Right lobe of liver (tissue), 6 donors: ENCODE measurements around the gene RPL28. TPM values are rescaled to one million over a fixed set of nuclear protein-coding genes. Genes with fewer than 3 reads are reported as not detected.
"Not testable (repeated sequence)": the region's sequence is repeated elsewhere in the genome, so short reads cannot be mapped to it uniquely, and the experiment has no call there.

Experiments used
- ATAC-seq, 4 donors: fragments of 200-7000 bp; cut with Tn5 transposase; one replicate each; pipeline ENCODE4 v1.9.1; 2020; ENCODE audit warnings: mild to moderate bottlenecking in 4 of 4, moderate library complexity in 4 of 4
- DNase-seq, 3 donors: peaks; one replicate each; pipeline ENCODE4 v3.0.0-alpha.2; 2020
- H3K27ac ChIP-seq, 3 donors: fragments of 200-600 bp; one replicate each; pipeline ENCODE4 v1.8.0; 2022
- H3K27me3 ChIP-seq, 2 donors: fragments of 200-600 bp; one replicate each; pipeline ENCODE4 v1.8.0; 2022
- H3K36me3 ChIP-seq, 4 donors: fragments of 200-600 bp; sonication (generic) in 1 of 4; one replicate each; pipeline versions ENCODE4 v1.5.1 to v1.8.0; 2017 to 2022; ENCODE audit warnings: control low read depth in 1 of 4
- H3K4me1 ChIP-seq, 4 donors: fragments of 200-600 bp; sonication (generic) in 1 of 4; one replicate each; pipeline versions ENCODE4 v1.5.1 to v1.8.0; 2017 to 2022; ENCODE audit warnings: control low read depth in 1 of 4
- H3K4me3 ChIP-seq, 3 donors: fragments of 200-600 bp; one replicate each; pipeline ENCODE4 v1.8.0; 2022
- H3K9me3 ChIP-seq, 4 donors: fragments of 200-600 bp; sonication (generic) in 1 of 4; one replicate each; pipeline versions ENCODE4 v1.5.1 to v1.8.0; 2017 to 2022; ENCODE audit warnings: control low read depth in 1 of 4
- CTCF ChIP-seq, 4 donors: fragments of 200-600 bp in 3 of 4; fragments of 450-650 bp in 1 of 4; IDR thresholded peaks; one replicate each; pipeline versions ENCODE4 v1.5.1 to v1.8.0; 2016 to 2022; ENCODE audit warnings: antibody characterized with exemption in 4 of 4, mild to moderate bottlenecking in 2 of 4
- POLR2A ChIP-seq: fragments of 450-650 bp; IDR thresholded peaks from one replicate; pipeline ENCODE4 v1.6.1; 2017; ENCODE audit warnings: antibody characterized with exemption, mild to moderate bottlenecking
- WGBS: methylation state at CpG from one replicate; pipeline ENCODE4 v1.1.6; 2018; ENCODE audit warnings: low coverage, low lambda C conversion rate; ENCODE audit not compliant: insufficient coverage; ENCODE audit errors: missing lambda C conversion rate; 5-methylcytosine and 5-hydroxymethylcytosine counted together
- intact Hi-C, 2 donors: fragments of 100-400 bp; cut with DNase I; formaldehyde crosslinking; loops; one replicate each; pipeline versions ENCODE4 v1.11.2 to v1.14.1; 2022
- total RNA-seq, 6 experiments: library from RNA; depleted of rRNA in 2 of 6; stranded (reverse); fragments of >200 nt in 2 of 6; fragmentation: NEBNext Ultra II Directional in 3 of 6; extraction: Animal tissue kit (Norgen Biotek cat#: 25700) in 3 of 6; gene quantifications; one replicate each; pipeline versions ENCODE4 v1.1.0 to v1.2.4, GENCODE V29; 2016 to 2023
- donor health status: DM: no; HTN: yes; CAD: no.
- donor health status: DM: no; HTN: no; CAD: no.
- donor health status: DM: no; HTN: no; CAD: no.
- donor health status: DM: no; HTN: yes; CAD: no.
- donor health status: DM: no; HTN: yes; CAD: no.

Gene RPL28
- total RNA-seq, 6 experiments from 2014 or later, result 305 to 530 (median 455) TPM

GRCh38 chr19:55398200-55398925 lies 12.6 kb downstream of the RPL28 start:
- Histone ChIP-seq H3K9me3 (no peaks in the 10 kb centered on the region), H3K36me3 (peaks cover 0 to 10% (median 2%) of the 10 kb centered on the region in 4 donors), H3K27me3 (no peaks in the 10 kb centered on the region), H3K4me3 (no peak overlapping the region), H3K4me1 (no peaks in the 10 kb centered on the region), H3K27ac (no peak overlapping the region)
- DNase-seq (no peak), ATAC-seq (no peak)
- intact Hi-C loops, result no loop called here
- TF ChIP-seq CTCF (IDR thresholded peaks at IDR 0.05), result no peak
- no peak for TF ChIP-seq POLR2A
- WGBS, result 67% methylated on average over 9 of the region's 12 CpGs

- WGBS, result 84% methylated on average over 5 of the region's 14 CpGs
- no peaks in the 10 kb centered on the region for H3K4me1 ChIP-seq
- no peak overlapping the region for H3K4me3 ChIP-seq
- H3K9me3 ChIP-seq, result no peaks in the 10 kb centered on the region
- no peaks in the 10 kb centered on the region for H3K27me3 ChIP-seq
- DNase-seq (no peak), ATAC-seq (no peak)
- H3K36me3 ChIP-seq, result peaks cover 0 to 17% (median 3%) of the 10 kb centered on the region in 4 donors
- intact Hi-C loops, result loop anchor here in 1 of 2 donors (10.0 kb wide), 1 partner anchor 96 kb away; no protein-coding TSS in a partner anchor
- H3K27ac ChIP-seq, result no peak overlapping the region
- no peak for TF ChIP-seq CTCF (IDR thresholded peaks at IDR 0.05)
- no peak for TF ChIP-seq POLR2A
These were observed 14.8 kb downstream of the RPL28 start for GRCh38 chr19:55400281-55401087.

DNA sequence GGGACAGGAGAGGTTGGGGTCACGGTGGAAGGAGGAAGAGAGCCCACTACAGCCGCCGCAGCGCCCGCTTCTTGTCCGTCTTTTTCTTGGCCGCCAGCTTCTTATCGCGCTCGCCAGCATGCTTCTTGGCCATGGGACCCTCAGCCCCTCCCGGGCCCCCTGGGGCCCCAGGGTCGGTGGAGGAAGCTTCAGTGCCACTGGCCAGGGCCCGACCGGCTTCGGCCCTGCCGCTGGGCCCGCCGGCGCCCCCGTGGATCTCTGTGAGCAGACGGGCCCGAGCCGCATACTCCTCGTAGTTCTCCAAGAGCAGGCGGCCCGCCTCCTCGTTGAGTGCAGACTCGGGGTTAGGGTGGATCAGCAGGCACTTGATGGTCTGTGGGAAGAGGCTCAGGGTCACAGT lies 15.7 kb downstream of the RPL28 start:
- H3K27ac ChIP-seq, H3K9me3 ChIP-seq, ATAC-seq, DNase-seq, H3K27me3 ChIP-seq, H3K4me1 ChIP-seq, H3K4me3 ChIP-seq: not testable (repeated sequence)
- H3K36me3 ChIP-seq, result peaks cover 0 to 17% (median 3%) of the 10 kb centered on the region in 4 donors
- intact Hi-C loops, result loop anchor here in 1 of 2 donors (10.0 kb wide), 1 partner anchor 97 kb away; no protein-coding TSS in a partner anchor
- WGBS, result no CpG with 5 or more reads among the region's 28 CpGs

DNA sequence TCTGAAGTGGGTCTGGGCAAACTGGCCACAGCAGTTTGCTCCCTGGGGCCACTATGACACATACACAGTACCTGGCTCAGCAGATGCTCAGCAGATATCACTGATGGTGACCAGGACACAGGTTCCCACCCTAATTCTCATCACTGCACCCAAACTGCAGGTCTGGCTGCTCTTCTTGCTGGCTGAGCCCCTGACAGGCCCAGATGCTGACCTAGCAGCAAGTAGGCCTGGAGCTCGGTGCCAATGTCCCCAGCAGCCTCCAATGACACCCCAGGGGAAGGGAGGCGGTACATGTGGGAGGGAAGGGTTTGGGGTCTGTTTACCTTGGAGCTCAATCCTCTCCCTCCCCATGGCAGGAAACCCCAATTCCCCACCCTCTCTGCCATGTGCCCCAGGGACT lies 16.8 kb downstream of the RPL28 start:
- H3K4me3 ChIP-seq, result no peak overlapping the region
- WGBS, result no CpG with 5 or more reads among the region's 2 CpGs
- H3K9me3 ChIP-seq, result no peaks in the 10 kb centered on the region
- H3K36me3 ChIP-seq, result peaks cover 0 to 17% (median 3%) of the 10 kb centered on the region in 4 donors
- TF ChIP-seq CTCF (IDR thresholded peaks at IDR 0.05) (no peak), POLR2A (no peak)
- peaks cover 0 to 2% (median 0%) of the 10 kb centered on the region in 4 donors for H3K4me1 ChIP-seq
- ATAC-seq (no peak), DNase-seq (no peak)
- intact Hi-C loops, result loop anchor here in 1 of 2 donors (10.0 kb wide), 1 partner anchor 98 kb away; no protein-coding TSS in a partner anchor
- H3K27ac ChIP-seq, result no peak overlapping the region
- no peaks in the 10 kb centered on the region for H3K27me3 ChIP-seq
